ENCODE measurements around the gene GNPTAB. TPM values are rescaled to one million over a fixed set of nuclear protein-coding genes. Genes with fewer than 3 reads are reported as not detected.

GNPTAB gene
- total and polyA plus RNA-seq, 12 donors: 7.6 to 31.3 (median 15.9) TPM

- no peaks in the 10 kb centered on the region for H3K4me1 ChIP-seq (replicated peaks in 1 of 2)
- DNase-seq: no peak
- no peak overlapping the region for H3K4me3 ChIP-seq
- intact Hi-C loops (cut with DNase I): loop anchor here in 1 of 2 donors (5.0 kb wide), 1 partner anchor 40 kb away; no protein-coding TSS in a partner anchor
- H3K9me3 ChIP-seq (replicated peaks in 1 of 3): no peaks in the 10 kb centered on the region
- TF ChIP-seq CTCF (IDR thresholded peaks at IDR 0.05) (no peak), POLR2A (IDR thresholded peaks at IDR 0.05) (no peak)
- H3K27me3 ChIP-seq: no peaks in the 10 kb centered on the region
- H3K27ac ChIP-seq: no peak overlapping the region
- no peaks in the 10 kb centered on the region for H3K36me3 ChIP-seq (replicated peaks in 1 of 2)
- 90 to 94% (median 91%) methylated on average over 3 of the region's 3 CpGs for whole genome bisulfite sequencing, 4 donors
Observed at GRCh38 chr12:101781834-101782233, 48.9 kb downstream of the GNPTAB start.

DNA sequence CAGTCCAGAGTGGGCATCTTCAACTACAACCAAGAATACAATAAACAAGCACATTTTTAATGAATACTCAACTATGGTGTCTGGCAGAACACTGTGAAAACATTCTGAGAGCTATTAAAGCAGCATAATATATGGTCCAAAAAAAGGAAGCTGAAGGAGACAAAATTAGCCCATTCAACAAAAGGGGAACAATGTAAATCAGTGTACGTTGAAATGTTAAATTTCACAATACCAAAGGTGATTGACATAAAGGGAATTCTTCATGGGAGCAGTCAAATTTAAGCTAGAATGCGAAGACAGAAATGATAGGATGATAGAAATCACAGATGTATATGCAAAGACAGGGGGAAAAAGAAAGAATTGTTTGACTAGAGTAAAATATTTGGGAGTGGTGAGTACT, 50.2 kb downstream of the GNPTAB start:
- TF ChIP-seq CTCF (IDR thresholded peaks at IDR 0.05): no peak
- TF ChIP-seq POLR2A (IDR thresholded peaks at IDR 0.05): no peak
- Histone ChIP-seq H3K27ac (no peak overlapping the region), H3K36me3 (replicated peaks in 1 of 2) (no peaks in the 10 kb centered on the region), H3K4me3 (no peak overlapping the region), H3K9me3 (replicated peaks in 1 of 3) (no peaks in the 10 kb centered on the region), H3K4me1 (replicated peaks in 1 of 2) (no peaks in the 10 kb centered on the region), H3K27me3 (no peaks in the 10 kb centered on the region)
- intact Hi-C loops (cut with DNase I): loop anchor here in 1 of 2 donors (5.0 kb wide), 1 partner anchor 42 kb away; no protein-coding TSS in a partner anchor
- 76 to 88% (median 83%) methylated on average over 2 of the region's 2 CpGs for WGBS, 4 donors
- no peak for DNase-seq

DNA sequence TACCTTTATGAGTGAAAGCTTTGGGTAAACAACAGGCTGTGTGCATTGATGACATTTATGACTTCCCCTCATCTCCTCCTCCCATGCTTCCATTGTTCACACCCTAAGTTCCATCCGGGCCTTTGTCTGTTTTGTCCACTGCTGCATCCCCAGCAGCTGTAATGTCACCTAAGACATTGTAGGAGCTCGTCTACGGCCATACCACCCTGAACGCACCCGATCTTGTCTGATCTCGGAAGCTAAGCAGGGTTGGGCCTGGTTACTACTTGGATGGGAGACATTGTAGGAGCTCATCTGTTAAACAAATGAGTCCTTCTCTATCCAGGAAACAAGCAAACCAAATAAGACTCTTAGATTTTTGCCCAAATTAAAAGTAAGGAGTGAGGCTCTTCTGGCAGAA, 51.1 kb downstream of the GNPTAB start:
- 92 to 95% (median 94%) methylated on average over 6 of the region's 6 CpGs for WGBS, 4 donors
- no peaks in the 10 kb centered on the region for H3K27me3 ChIP-seq
- TF ChIP-seq POLR2A (IDR thresholded peaks at IDR 0.05) (no peak), CTCF (IDR thresholded peaks at IDR 0.05) (no peak)
- H3K4me1 ChIP-seq (replicated peaks in 1 of 2): no peaks in the 10 kb centered on the region
- no peak for DNase-seq
- intact Hi-C loops (cut with DNase I): loop anchor here in 1 of 2 donors (5.0 kb wide), 1 partner anchor 43 kb away; no protein-coding TSS in a partner anchor
- H3K27ac ChIP-seq: no peak overlapping the region
- H3K4me3 ChIP-seq: no peak overlapping the region
- no peaks in the 10 kb centered on the region for H3K9me3 ChIP-seq (replicated peaks in 1 of 3)
- H3K36me3 ChIP-seq (replicated peaks in 1 of 2): no peaks in the 10 kb centered on the region

GRCh38 chr12:101779200-101779599, 51.6 kb downstream of the GNPTAB start:
- Histone ChIP-seq H3K36me3 (replicated peaks in 1 of 2) (no peaks in the 10 kb centered on the region), H3K4me3 (no peak overlapping the region), H3K27me3 (no peaks in the 10 kb centered on the region), H3K4me1 (replicated peaks in 1 of 2) (no peaks in the 10 kb centered on the region), H3K9me3 (replicated peaks in 1 of 3) (no peaks in the 10 kb centered on the region), H3K27ac (no peak overlapping the region)
- TF ChIP-seq POLR2A (IDR thresholded peaks at IDR 0.05) (no peak), CTCF (IDR thresholded peaks at IDR 0.05) (no peak)
- no peak for DNase-seq
- intact Hi-C loops (cut with DNase I): no loop called here
- WGBS, 4 donors: 74 to 93% (median 90%) methylated on average over 3 of the region's 3 CpGs
